Fibroblast of gingiva (primary cell): ENCODE data around the gene GRIN2C.
"Not testable (repeated sequence)": the region's sequence is repeated elsewhere in the genome, so short reads cannot be mapped to it uniquely, and the experiment has no call there.

Experiments
- DNase-seq: peaks from one replicate; pipeline ENCODE4 v3.0.0-alpha.2; 2011; ENCODE audit warnings: low read depth

GRIN2C gene

DNA sequence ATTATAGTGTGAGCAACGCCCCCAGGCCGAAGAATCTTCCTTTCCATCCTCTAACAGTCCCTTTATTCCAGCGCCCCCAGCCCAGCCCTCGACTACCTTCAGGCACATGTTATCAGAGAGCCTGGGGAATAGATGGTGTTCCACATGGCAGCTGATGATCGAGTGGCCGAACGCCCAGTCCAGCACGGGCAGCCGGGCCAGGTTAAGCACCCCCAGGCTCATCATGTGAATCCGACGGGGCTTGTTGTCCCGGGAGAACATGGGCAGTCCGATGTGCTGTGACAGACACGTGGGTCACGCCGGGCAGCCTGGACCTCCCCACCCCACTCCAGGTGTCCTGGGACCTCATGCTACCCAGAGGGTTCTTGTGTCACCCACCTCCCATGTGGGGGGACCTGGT, 19.6 kb upstream of the GRIN2C start:
- no peak for DNase-seq

DNA sequence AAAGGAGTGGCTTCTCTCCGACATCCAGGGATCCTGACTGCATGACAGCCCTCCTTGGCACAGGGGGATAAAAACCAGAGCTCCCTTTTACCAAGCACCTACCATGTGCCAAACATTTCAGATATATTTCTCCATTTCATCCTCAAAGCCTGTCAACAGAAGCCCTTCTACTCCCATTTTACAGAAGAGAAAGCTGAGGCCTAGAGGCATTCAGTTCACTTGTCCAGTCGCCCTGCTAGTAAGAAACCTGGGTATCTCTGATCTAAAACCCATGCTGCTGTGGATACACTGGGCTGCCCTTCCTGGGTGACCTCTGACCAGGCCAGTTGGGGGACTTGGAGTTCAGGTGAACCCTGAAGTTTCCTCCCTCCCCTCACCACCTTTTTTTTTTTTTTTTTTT, 19.0 kb upstream of the GRIN2C start:
- DNase-seq: no peak

DNA sequence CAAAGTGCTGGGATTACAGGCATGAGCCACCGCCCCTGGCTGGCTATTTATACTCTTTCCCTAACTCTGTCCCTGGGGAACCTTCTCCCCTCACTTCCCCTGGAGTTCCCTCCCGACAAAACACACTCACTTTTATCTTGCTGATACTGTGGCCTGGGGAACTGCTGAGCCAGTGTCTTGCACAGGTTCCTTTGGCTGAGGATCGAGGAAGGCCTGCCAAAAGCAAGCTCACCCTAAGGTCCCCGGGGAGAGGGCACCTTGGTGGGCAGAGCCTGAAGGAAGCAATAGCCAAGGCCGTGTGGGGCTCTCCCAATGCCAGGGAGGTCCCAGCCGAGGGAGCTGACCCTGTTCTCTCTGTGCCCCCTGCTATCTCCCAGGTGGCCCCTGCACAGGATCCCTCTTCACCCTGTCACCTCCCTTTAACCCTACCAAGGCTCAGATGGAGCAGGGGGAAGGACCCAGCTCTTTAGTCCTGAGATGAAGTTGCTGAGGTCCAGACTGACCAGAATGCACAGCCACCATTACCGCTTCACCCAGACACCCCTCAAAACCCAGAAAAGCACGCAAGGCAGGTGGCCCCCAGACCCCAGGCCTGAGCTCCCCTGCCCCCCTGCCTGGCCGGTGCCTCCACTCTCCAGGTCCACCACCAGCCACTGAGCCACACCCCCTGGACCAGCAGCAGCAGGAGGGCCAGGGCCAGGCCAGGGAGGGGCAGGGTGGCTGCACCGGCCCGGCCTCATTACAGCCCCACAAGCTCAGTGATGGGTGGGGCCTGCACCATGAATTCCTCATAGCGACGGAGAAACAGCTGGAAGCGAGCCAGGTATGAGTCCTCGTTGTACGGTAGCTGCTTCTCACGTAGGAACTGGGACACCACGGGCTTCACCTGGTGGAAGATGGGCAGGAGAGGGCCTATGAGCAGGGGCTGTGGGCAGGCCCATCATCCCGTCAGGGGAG, 18.2 kb upstream of the GRIN2C start:
- no peak for DNase-seq

DNA sequence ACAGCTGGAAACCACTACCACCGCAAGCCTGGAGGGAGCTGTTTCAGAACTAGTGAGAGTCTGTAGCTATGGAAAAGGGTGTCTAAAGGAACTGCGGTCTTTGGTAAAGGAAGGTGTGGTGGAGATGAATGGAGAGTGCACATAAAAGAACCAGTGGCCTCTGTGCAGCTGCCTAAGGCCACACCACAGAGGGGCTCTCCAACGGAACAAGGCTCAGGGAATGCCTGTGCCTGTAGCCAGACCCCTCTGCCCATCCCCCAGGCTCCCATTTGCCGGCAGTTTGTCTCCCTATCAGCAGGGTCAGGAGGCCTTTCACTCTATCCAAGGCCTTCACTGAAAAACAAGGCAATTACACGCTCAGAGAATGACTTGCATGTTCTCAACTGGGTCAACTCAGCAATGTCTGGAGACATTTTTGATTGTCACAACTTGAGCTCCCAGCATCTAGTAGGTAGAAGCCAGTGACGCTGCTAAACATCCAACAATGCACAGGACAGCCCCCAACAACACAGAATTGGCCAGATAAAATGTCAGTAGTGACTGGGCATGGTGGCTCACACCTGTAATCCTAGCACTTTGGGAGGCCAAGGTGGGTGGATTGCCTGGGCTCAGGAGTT, 16.4 kb upstream of the GRIN2C start:
- DNase-seq: no peak

DNA sequence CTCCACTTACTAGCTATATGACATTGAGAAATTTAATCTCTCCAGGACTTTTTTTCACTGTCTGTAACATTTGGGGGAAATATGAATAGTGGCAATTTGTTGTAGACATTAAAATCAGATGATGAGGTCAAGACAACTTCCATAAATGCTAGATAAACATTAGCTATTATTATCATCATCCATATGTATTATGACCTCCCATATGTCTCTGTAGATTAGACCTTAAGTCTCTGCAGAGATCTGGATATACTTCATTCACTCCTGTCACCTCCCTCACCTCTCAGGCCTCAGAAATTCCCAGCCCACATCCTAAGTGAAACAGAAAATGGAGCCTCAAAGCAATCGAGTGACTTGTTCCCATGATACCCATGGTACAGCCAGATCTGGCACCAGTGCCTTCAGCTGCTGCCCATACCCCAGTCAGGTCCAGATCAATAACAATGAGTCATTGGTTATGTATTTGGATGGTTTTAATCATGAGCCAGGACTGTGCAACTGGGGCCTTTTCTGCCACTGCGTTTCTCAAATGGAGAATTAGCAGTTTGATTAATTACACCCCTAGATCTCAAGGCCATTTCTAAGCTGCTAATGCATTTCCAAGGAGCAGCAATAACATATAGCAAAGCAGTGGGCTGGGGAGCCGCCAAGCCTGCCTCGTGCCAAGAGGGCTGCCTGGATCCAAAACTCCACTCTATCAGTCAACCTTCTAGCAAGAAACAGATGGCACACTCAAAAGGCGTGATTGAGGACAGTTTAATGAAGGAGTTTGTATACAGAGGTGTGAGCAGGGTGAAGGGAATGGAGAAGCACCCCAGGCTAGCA, 15.7 kb upstream of the GRIN2C start:
- no peak for DNase-seq

- DNase-seq: no peak
These were observed 14.9 kb upstream of the GRIN2C start for GRCh38 chr17:74874615-74875037.

DNA sequence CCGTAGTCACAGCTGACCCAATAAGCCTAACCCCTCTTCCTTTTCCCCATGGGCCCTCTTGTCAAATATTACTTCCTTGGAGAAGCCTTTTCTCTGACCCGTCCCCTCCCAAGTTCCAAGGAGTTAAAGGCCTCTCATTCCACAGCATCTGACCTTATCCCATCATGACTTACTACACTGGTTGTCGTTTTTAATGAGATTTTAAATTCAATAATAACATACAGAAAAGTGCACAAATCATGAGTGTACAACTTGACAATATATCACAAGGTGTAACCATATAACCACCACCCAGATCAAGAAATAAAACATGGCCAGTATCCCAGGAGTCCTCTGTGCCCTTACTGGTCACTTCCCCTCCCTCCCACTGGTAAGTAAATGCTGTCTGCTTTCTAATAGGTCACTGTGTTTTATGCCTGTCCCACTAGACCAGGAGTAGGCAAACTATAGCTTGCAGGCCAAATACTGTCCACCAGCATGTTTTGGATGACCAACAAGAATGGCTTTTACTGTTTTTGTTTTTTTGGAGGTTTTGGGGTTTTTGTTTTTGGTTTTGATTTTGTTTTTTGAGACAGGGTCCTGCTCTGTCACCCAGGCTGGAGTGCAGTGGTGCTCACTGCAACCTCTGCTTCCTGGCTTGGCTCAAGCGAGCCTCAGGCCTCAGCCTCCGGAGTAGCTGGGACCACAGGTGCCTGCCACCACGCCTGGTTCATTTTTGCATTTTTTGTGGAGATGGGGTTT, 14.4 kb upstream of the GRIN2C start:
- DNase-seq: no peak

GRCh38 chr17:74873037-74873873, 13.6 kb upstream of the GRIN2C start:
- peak; percentile 100 for DNase-seq

DNA sequence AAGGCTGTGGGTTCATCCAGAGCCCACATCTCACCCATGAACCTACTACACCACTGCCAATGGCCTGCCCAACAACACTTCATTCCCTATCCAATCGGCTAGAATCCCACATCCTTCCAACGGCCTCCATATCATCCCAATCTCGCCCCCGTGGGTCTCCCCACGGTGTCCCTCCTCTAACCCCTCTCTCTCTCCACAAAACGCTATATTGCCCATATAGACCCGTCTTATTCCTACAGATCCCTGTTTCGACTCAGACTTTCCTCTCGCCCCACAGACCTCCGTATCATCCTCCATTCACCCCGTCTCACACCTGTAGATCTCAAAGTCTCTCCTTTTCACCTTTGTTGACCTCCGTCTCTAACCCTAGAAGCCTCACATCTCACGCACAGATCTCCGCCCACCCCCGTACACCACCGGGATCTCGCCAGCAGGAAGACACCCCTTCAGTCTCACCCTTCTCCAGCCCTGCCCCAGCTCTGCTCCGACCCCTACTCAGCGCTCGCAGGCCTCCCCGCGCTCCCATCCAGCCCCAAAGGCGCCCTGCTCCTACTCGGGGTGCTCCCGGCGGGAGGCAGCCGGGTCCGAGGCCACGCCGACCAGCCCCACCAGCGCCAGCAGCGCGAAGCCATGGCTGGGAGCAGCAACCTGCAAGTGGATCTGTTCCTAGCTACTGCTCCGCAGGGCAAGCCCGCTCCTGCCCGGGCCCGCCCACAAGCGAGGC, 12.8 kb upstream of the GRIN2C start, which contains the start of gene FDXR:
Gene FDXR, minus strand, starts transcription at position 682 of the 724 bp plus-strand sequence. Its CDS starts 50 bp downstream, at position 632.
- DNase-seq: no peak

- DNase-seq: no peak
These were observed 11.8 kb upstream of the GRIN2C start for GRCh38 chr17:74871356-74872076.

GRCh38 chr17:74870512-74870911, 10.8 kb upstream of the GRIN2C start:
- peak; percentile 34 for DNase-seq

GRCh38 chr17:74870028-74870427, 10.3 kb upstream of the GRIN2C start:
- DNase-seq: not testable (repeated sequence)

GRCh38 chr17:74868908-74869255, 9.2 kb upstream of the GRIN2C start:
- DNase-seq: no peak

GRCh38 chr17:74868251-74868907, 8.7 kb upstream of the GRIN2C start:
- no peak for DNase-seq

GRCh38 chr17:74866198-74866835, 6.6 kb upstream of the GRIN2C start:
- DNase-seq: no peak

GRCh38 chr17:74865504-74866197, 6.0 kb upstream of the GRIN2C start:
- no peak for DNase-seq

GRCh38 chr17:74864866-74865395, 5.2 kb upstream of the GRIN2C start:
- DNase-seq: peak; percentile 39
